Mammary epithelial cell (primary cell): ENCODE data around the gene CHSY1.

ENCODE experiments used
- EZH2 ChIP-seq: IDR thresholded peaks from 2 replicates; pipeline ENCODE4 v1.6.1; 2012; ENCODE audit warnings: low read length, inconsistent platforms, borderline replicate concordance
- TF ChIP-seq, protein P1 (sequence below), 2 donors: IDR thresholded peaks in 1 of 2; conservative IDR thresholded peaks in 1 of 2; 2 replicates each; pipeline ENCODE4 v1.5.1; 2011 to 2012; ENCODE audit warnings: inconsistent platforms in 2 of 2, low read length in 2 of 2, mild to moderate bottlenecking in 2 of 2, control low read depth in 1 of 2, low read depth in 1 of 2; ENCODE audit not compliant: insufficient read depth in 1 of 2; ENCODE audit errors: extremely low read depth in 1 of 2

DNA sequence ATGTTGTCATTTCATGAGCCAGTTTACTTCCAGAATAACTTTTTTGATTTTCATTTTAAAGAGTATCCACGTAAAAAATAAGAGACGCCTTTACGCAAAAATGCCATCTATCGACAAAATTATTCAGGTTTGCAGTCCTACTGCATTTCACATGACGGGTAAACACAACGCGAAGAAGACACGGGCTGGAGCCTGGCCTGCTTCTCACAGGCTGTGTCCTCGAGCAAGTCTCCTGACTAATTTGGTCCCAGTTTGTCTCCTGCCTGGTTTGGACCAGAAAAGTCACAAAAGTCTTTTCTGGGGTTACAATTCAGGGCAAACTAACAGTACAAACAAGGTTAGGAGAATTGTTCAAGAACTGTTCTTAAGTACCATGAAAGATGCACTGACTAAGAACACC, 51.7 kb downstream of the CHSY1 start:
- TF ChIP-seq, protein P1, sequence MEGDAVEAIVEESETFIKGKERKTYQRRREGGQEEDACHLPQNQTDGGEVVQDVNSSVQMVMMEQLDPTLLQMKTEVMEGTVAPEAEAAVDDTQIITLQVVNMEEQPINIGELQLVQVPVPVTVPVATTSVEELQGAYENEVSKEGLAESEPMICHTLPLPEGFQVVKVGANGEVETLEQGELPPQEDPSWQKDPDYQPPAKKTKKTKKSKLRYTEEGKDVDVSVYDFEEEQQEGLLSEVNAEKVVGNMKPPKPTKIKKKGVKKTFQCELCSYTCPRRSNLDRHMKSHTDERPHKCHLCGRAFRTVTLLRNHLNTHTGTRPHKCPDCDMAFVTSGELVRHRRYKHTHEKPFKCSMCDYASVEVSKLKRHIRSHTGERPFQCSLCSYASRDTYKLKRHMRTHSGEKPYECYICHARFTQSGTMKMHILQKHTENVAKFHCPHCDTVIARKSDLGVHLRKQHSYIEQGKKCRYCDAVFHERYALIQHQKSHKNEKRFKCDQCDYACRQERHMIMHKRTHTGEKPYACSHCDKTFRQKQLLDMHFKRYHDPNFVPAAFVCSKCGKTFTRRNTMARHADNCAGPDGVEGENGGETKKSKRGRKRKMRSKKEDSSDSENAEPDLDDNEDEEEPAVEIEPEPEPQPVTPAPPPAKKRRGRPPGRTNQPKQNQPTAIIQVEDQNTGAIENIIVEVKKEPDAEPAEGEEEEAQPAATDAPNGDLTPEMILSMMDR (conservative IDR thresholded peaks at IDR 0.05 in 1 of 2, IDR thresholded peaks at IDR 0.05 in 1 of 2; ENCODE audit: extremely low read depth in 1 of 2, insufficient read depth in 1 of 2, low read depth in 1 of 2, low read length in 2 of 2), result no peak
- TF ChIP-seq EZH2, result no peak
